GM12891 (cell line): ENCODE results near the gene KCNG2.

ENCODE experiments used
- PAX5 ChIP-seq: IDR thresholded peaks from 2 replicates; pipeline ENCODE4 v1.6.1; 2011; ENCODE audit warnings: low read length, moderate library complexity, mild to moderate bottlenecking; ENCODE audit not compliant: insufficient read depth, severe bottlenecking
- POLR2A ChIP-seq: IDR thresholded peaks from 2 replicates; pipeline ENCODE4 v1.6.1; 2011; ENCODE audit warnings: low read depth, low read length, control low read depth
- POLR2AphosphoS5 ChIP-seq: IDR thresholded peaks from 2 replicates; pipeline ENCODE4 v1.6.1; 2011; ENCODE audit warnings: low read depth, low read length, control low read depth
- POU2F2 ChIP-seq: IDR thresholded peaks from 2 replicates; pipeline ENCODE4 v1.6.1; 2011; ENCODE audit warnings: low read depth, mild to moderate bottlenecking, control low read depth, low read length, moderate library complexity
- SPI1 ChIP-seq: IDR thresholded peaks from 2 replicates; pipeline ENCODE4 v1.6.1; 2011; ENCODE audit warnings: low read depth, low read length, control low read depth
- TAF1 ChIP-seq: IDR thresholded peaks from 2 replicates; pipeline ENCODE4 v1.6.1; 2011; ENCODE audit warnings: low read depth, low read length, control low read depth

- TF ChIP-seq POLR2A: no peak
- no peak for TF ChIP-seq TAF1
- no peak for TF ChIP-seq POLR2AphosphoS5
- TF ChIP-seq SPI1: no peak
- no peak for TF ChIP-seq POU2F2
- TF ChIP-seq PAX5: no peak
These were observed 26.9 kb upstream of the KCNG2 start for GRCh38 chr18:79770826-79771225.
